ENCODE data around the gene TENT4B. TPM values are rescaled to one million over a fixed set of nuclear protein-coding genes. Genes with fewer than 3 reads are reported as not detected.
A peak's percentile ranks its signal among the peaks of the same experiment; 100 is the strongest.

The TENT4B gene
- total and polyA plus RNA-seq, 8 donors: 14.8 to 19.0 (median 15.9) TPM

DNA sequence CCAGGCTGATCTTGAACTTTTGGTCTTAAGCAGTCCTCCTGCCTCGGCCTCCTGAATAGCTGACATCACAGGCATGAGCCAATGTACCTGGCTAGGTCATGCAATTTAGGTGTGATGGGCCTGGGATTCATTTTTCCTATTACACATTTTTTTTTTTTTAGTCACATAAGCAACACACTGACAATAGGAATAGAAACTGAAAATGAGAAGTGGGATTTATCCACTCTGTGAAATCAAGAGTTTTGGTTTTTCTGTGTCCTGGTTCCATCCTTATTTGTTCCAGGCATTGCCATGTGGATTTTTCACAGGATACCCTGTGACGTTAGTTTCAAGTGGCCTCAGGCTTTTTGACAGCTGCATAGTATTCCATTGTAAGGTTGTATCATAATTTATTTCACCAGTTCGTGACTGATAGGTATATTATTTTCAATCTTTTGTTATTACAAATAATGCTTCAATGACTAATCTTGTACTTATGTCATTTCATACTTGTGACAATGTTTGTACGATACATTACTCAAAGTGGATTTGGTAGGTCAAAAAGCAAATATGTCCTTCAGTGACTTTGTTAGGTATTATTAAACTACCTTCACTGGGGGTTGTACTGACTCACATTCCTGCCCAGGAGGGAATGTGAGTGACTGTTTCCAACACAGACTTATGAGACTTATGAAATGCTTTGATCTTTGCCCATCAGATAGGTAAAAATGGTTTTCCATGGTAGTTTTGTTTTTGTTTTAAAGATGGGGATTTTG, 123.9 kb downstream of the TENT4B start:
- Histone ChIP-seq H3K4me3 (no peak overlapping the region), H3K9me3 (no peaks in the 10 kb centered on the region), H3K36me3 (no peaks in the 10 kb centered on the region), H3K4me1 (peaks cover 0 to 91% of the 10 kb centered on the region in 2 donors), H3K27me3 (no peaks in the 10 kb centered on the region), H3K27ac (peak overlapping the region in 1 of 2 donors; percentile 93)
- intact Hi-C loops (cut with DNase I): no loop called here
- DNase-seq (no peak), ATAC-seq (no peak)
- TF ChIP-seq, protein P1, sequence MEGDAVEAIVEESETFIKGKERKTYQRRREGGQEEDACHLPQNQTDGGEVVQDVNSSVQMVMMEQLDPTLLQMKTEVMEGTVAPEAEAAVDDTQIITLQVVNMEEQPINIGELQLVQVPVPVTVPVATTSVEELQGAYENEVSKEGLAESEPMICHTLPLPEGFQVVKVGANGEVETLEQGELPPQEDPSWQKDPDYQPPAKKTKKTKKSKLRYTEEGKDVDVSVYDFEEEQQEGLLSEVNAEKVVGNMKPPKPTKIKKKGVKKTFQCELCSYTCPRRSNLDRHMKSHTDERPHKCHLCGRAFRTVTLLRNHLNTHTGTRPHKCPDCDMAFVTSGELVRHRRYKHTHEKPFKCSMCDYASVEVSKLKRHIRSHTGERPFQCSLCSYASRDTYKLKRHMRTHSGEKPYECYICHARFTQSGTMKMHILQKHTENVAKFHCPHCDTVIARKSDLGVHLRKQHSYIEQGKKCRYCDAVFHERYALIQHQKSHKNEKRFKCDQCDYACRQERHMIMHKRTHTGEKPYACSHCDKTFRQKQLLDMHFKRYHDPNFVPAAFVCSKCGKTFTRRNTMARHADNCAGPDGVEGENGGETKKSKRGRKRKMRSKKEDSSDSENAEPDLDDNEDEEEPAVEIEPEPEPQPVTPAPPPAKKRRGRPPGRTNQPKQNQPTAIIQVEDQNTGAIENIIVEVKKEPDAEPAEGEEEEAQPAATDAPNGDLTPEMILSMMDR (IDR thresholded peaks at IDR 0.05): no peak

DNA sequence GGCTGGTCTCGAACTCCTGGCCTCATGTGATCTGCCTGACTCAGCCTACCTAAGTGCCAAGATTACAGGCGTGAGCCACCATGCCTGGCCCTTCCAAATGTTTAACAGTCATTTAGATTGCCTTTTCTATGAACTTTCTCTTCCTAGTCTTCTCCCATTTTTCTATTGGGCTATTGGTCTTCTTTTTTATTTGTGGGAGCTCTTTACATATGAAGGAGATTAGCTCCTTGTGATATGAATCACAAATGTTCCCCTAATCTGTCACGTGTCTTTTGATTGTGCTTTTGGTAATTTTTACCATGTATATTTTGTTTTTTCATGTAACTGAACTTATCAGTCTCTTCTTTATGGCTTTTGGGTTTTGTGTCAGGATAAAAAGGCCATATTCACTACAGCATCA, 125.1 kb downstream of the TENT4B start:
- H3K27me3 ChIP-seq: no peaks in the 10 kb centered on the region
- H3K9me3 ChIP-seq: no peaks in the 10 kb centered on the region
- TF ChIP-seq, protein P1 (IDR thresholded peaks at IDR 0.05): no peak
- DNase-seq (no peak), ATAC-seq (no peak)
- peaks cover 0 to 91% of the 10 kb centered on the region in 2 donors for H3K4me1 ChIP-seq
- no peak overlapping the region for H3K4me3 ChIP-seq
- H3K27ac ChIP-seq: peak overlapping the region; percentile 26 to 93
- no peaks in the 10 kb centered on the region for H3K36me3 ChIP-seq
- intact Hi-C loops (cut with DNase I): no loop called here

DNA sequence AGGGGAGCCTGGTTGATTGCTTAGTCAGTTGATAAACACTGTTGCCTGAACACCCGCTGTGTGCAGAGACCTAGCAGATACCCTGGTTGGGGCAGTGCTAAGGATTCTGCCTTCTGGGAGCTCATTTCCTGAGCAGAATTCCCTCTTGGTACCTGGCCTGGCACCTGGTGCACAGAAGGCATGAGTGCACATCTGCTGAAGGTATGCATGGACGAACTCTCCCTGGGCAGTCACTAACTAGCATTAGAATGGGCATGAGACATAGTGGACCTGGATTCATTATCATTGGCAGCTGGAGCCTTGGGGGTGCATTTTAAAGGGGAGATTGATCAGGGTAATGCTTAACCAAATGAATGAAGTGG, 126.4 kb downstream of the TENT4B start:
- ATAC-seq: no peak
- peak overlapping the region in 1 of 2 donors; percentile 93 for H3K27ac ChIP-seq

DNA sequence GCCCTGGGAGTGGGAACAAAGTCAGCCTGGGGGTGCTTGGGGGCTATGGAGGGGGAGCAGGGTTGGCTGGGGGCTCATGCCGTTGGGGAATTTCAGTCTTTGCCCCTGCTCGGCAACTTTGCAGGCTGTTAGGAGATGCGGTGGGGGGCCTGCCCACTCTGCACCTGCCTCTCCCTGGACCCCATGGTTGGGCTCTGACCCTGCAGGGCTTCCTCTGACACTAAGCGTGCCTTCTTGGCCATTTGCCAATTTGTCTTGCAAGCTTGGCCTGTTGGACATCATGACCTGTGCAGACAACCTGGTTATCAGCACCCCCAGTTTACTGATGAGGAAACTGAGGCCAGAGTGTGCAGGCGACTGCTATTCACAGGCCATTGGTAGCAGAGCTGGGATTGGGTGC, 127.8 kb downstream of the TENT4B start:
- intact Hi-C loops (cut with DNase I): no loop called here
- no peaks in the 10 kb centered on the region for H3K36me3 ChIP-seq
- peak overlapping the region in 1 of 2 donors; percentile 93 for H3K27ac ChIP-seq
- TF ChIP-seq, protein P1 (IDR thresholded peaks at IDR 0.05): no peak
- peaks cover 0 to 97% of the 10 kb centered on the region in 2 donors for H3K4me1 ChIP-seq
- peak overlapping the region in 1 of 2 donors; percentile 33 for H3K4me3 ChIP-seq
- DNase-seq (peak in 2 of 4 donors; percentile 38 to 49), ATAC-seq (no peak)
- H3K27me3 ChIP-seq: no peaks in the 10 kb centered on the region
- H3K9me3 ChIP-seq: no peaks in the 10 kb centered on the region

More for the DNA sequence above, 126.4 kb downstream of the TENT4B start:
- H3K4me1 ChIP-seq: peaks cover 0 to 95% of the 10 kb centered on the region in 2 donors
- H3K36me3 ChIP-seq: no peaks in the 10 kb centered on the region
- TF ChIP-seq, protein P1 (IDR thresholded peaks at IDR 0.05): no peak
- peak overlapping the region in 1 of 2 donors; percentile 33 for H3K4me3 ChIP-seq
- no peaks in the 10 kb centered on the region for H3K27me3 ChIP-seq
- intact Hi-C loops (cut with DNase I): no loop called here
- peak in 1 of 4 donors; percentile 16 for DNase-seq
- no peaks in the 10 kb centered on the region for H3K9me3 ChIP-seq

Other genes with a start within 250 kb of the TENT4B start
- 10 to 100 TPM; 22.2 to 28.7 TPM for gene CNEP1R1, start 128.1 kb upstream of the TENT4B start, total RNA-seq
- gene CNEP1R1, start 128.1 kb upstream of the TENT4B start, polyA plus RNA-seq (ENCODE audit: insufficient read length in 6 of 6): 10 to 100 TPM; 32.1 to 44.3 (median 37.9) TPM
- 10 to 100 TPM; 19.0 to 27.1 TPM for gene HEATR3, start 87.3 kb upstream of the TENT4B start, total RNA-seq
- 10 to 100 TPM; 17.5 to 23.0 (median 18.0) TPM for gene HEATR3, start 87.3 kb upstream of the TENT4B start, polyA plus RNA-seq (ENCODE audit: insufficient read length in 6 of 6)
- gene ADCY7, start 113.2 kb downstream of the TENT4B start, total RNA-seq: 100 to 1,000 TPM in 1 of 2 donors, 10 to 100 TPM in 1; 77.6 to 116 TPM
- 10 to 100 TPM; 23.5 to 37.4 (median 26.5) TPM for gene ADCY7, start 113.2 kb downstream of the TENT4B start, polyA plus RNA-seq (ENCODE audit: insufficient read length in 6 of 6)
- gene BRD7, start 215.7 kb downstream of the TENT4B start, total RNA-seq: 10 to 100 TPM; 59.8 to 66.8 TPM
- gene BRD7, start 215.7 kb downstream of the TENT4B start, polyA plus RNA-seq (ENCODE audit: insufficient read length in 6 of 6): 100 to 1,000 TPM in 4 of 6 donors, 10 to 100 TPM in 2; 87.5 to 113 (median 102) TPM

Measured in left lung (tissue), 10 donors.